Endothelial cell of umbilical vein (primary cell): Measurements from ENCODE around the gene ARFIP1. TPM values are rescaled to one million over a fixed set of nuclear protein-coding genes. Genes with fewer than 3 reads are reported as not detected.

Experiments
- BruUV-seq: library from RNA; stranded (reverse); fragments of 400-500 nt; replicated peaks from 2 replicates; lab custom pipeline; 2021; lab: Mats Ljungman, UMichigan
- CTCF ChIA-PET: fragments of 300-600, 350-600 bp; sonication (Branson Sonifier 250); formaldehyde crosslinking; loops from one replicate; lab custom pipeline; 2021; ENCODE audit warnings: antibody characterized with exemption, inconsistent platforms; lab: Charles Lee
- POLR2A ChIA-PET: fragments of 300-600, 350-600 bp; sonication (Branson Sonifier 250); formaldehyde crosslinking; loops from one replicate; lab custom pipeline; 2021; ENCODE audit warnings: antibody characterized with exemption, inconsistent platforms; lab: Charles Lee
- DNase-seq: peaks from one replicate; pipeline ENCODE4 v3.0.0-alpha.2; 2011; ENCODE audit warnings: low read depth, low spot score
- FAIRE-seq: peaks from 2 replicates; lab custom pipeline; 2011; peaks lifted over from hg19 to GRCh38; lab: Jason Lieb, UNC
- H2AFZ ChIP-seq: 2 replicates; pipeline ENCODE4 v1.6.0; 2012; ENCODE audit warnings: low read depth, low read length, control low read depth, inconsistent platforms
- H3K27ac ChIP-seq: 2 replicates; pipeline ENCODE4 v1.5.1; 2011; ENCODE audit warnings: low read depth, mild to moderate bottlenecking, control low read depth, low read length, moderate library complexity; ENCODE audit not compliant: insufficient read depth
- H3K27me3 ChIP-seq, 2 experiments: 2 replicates each; pipeline versions ENCODE4 v1.6.0 to v1.6.1; 2011; ENCODE audit warnings: low read length in 2 of 2, mixed read lengths in 1 of 2; ENCODE audit not compliant: control insufficient read depth in 2 of 2, insufficient read depth in 2 of 2
- H3K36me3 ChIP-seq, 2 experiments: 2 replicates in 1 of 2; 3 replicates in 1 of 2; pipeline ENCODE4 v1.5.1; 2011; ENCODE audit warnings: low read length in 2 of 2, mild to moderate bottlenecking in 1 of 2, moderate library complexity in 1 of 2; ENCODE audit not compliant: control insufficient read depth in 2 of 2, insufficient read depth in 2 of 2; ENCODE audit errors: extremely low read depth in 1 of 2
- H3K4me1 ChIP-seq: 3 replicates; pipeline ENCODE4 v1.5.1; 2011; ENCODE audit warnings: mild to moderate bottlenecking, low read length; ENCODE audit not compliant: control insufficient read depth, insufficient read depth; ENCODE audit errors: extremely low read depth
- H3K4me2 ChIP-seq: 2 replicates; pipeline ENCODE4 v1.6.1; 2011; ENCODE audit warnings: low read length, control low read depth, mixed read lengths; ENCODE audit not compliant: insufficient read depth
- H3K4me3 ChIP-seq, 3 experiments: fragments of 200-600 bp in 1 of 3; sonication (generic), shearing (Covaris generic) in 1 of 3; replicated peaks in 1 of 3; 2 replicates each; pipeline ENCODE4 v1.5.1; 2011 to 2016; ENCODE audit warnings: control low read depth in 3 of 3, low read length in 3 of 3, mild to moderate bottlenecking in 2 of 3, inconsistent platforms in 1 of 3, low read depth in 1 of 3, moderate library complexity in 1 of 3; ENCODE audit not compliant: insufficient read depth in 1 of 3
- H3K79me2 ChIP-seq: 2 replicates; pipeline ENCODE4 v1.6.0; 2012; ENCODE audit warnings: low read length, inconsistent platforms; ENCODE audit not compliant: control insufficient read depth, insufficient read depth
- H3K9ac ChIP-seq: replicated peaks from 2 replicates; pipeline ENCODE3; 2011; ENCODE audit warnings: low read length, control low read depth; ENCODE audit not compliant: insufficient read depth; ENCODE audit errors: extremely low read depth
- H3K9me1 ChIP-seq: replicated peaks from 3 replicates; pipeline ENCODE4 v1.6.0; 2011; ENCODE audit warnings: mild to moderate bottlenecking, low read length; ENCODE audit not compliant: control insufficient read depth, insufficient read depth; ENCODE audit errors: extremely low read depth
- H3K9me3 ChIP-seq: replicated peaks from 2 replicates; pipeline ENCODE4 v1.5.1; 2012; ENCODE audit warnings: low read length, inconsistent platforms; ENCODE audit not compliant: control insufficient read depth, insufficient read depth
- H4K20me1 ChIP-seq: replicated peaks from 2 replicates; pipeline ENCODE3; 2011; ENCODE audit warnings: mild to moderate bottlenecking, low read length; ENCODE audit not compliant: control insufficient read depth, insufficient read depth; ENCODE audit errors: extremely low read depth
- EZH2 ChIP-seq: IDR thresholded peaks from 2 replicates; pipeline ENCODE4 v1.6.1; 2012; ENCODE audit warnings: borderline replicate concordance, low read depth, mild to moderate bottlenecking, moderate library complexity, low read length, inconsistent platforms; ENCODE audit not compliant: severe bottlenecking
- FOS ChIP-seq: IDR thresholded peaks from 2 replicates; pipeline ENCODE4 v1.6.1; 2011; ENCODE audit warnings: mild to moderate bottlenecking, low read length, moderate library complexity, borderline replicate concordance; ENCODE audit not compliant: insufficient read depth
- GATA2 ChIP-seq: IDR thresholded peaks from 2 replicates; pipeline ENCODE4 v1.7.0; 2011; ENCODE audit warnings: low read depth, mild to moderate bottlenecking, moderate library complexity, mixed read lengths, low read length; ENCODE audit not compliant: insufficient read length, insufficient read depth
- JUN ChIP-seq: IDR thresholded peaks from 2 replicates; pipeline ENCODE4 v1.6.1; 2011; ENCODE audit warnings: borderline replicate concordance, low read depth; ENCODE audit not compliant: insufficient read length, insufficient read depth
- MYC ChIP-seq: IDR thresholded peaks from one replicate; pipeline ENCODE4 v1.6.1; 2011; ENCODE audit warnings: mild to moderate bottlenecking, low read depth, low read length
- POLR2A ChIP-seq: IDR thresholded peaks from 2 replicates; pipeline ENCODE4 v1.6.1; 2012; ENCODE audit warnings: low read depth, mild to moderate bottlenecking, control low read depth, low read length
- POLR2AphosphoS5 ChIP-seq: IDR thresholded peaks from 2 replicates; pipeline ENCODE4 v1.6.1; 2012; ENCODE audit warnings: low read depth, mild to moderate bottlenecking, control low read depth, low read length, moderate library complexity; ENCODE audit not compliant: insufficient read depth
- dilution Hi-C: fragments of 300-500 bp; cut with MboI; formaldehyde crosslinking; loops from one replicate; pipeline ENCODE4 v1.15.0; 2019; ENCODE audit warnings: low sequenced_read_pairs; ENCODE audit not compliant: extremely low pct_ligation_motif_present
- intact Hi-C: fragments of 100-400 bp; cut with micrococcal nuclease; formaldehyde crosslinking; loops from one replicate; pipeline ENCODE4 v1.10.0; 2022
- polyA plus RNA-seq, 4 experiments: library from polyadenylated mRNA; depleted of rRNA in 3 of 4; stranded (reverse) in 3 of 4; unstranded in 1 of 4; fragments of >200 nt; gene quantifications; 2 replicates each; pipeline versions ENCODE4 v1.2.1 to v1.2.3, GENCODE V29; 2011 to 2012; ENCODE audit warnings: missing spikeins in 1 of 4
- total RNA-seq: library from RNA; stranded (reverse); gene quantifications from 2 replicates; pipeline ENCODE4 v1.2.3, GENCODE V29; 2021
- TF ChIP-seq, protein P1 (sequence below): IDR thresholded peaks from 2 replicates; pipeline ENCODE4 v1.6.1; 2011; ENCODE audit not compliant: insufficient read depth, insufficient read length
- TF ChIP-seq, protein P2 (sequence below), 2 donors: IDR thresholded peaks; 1 replicate in 1 of 2; 2 replicates in 1 of 2; pipeline ENCODE4 v1.5.1; 2011; ENCODE audit warnings: low read length in 2 of 2, mild to moderate bottlenecking in 2 of 2, moderate library complexity in 2 of 2, control low read depth in 1 of 2, inconsistent platforms in 1 of 2, low read depth in 1 of 2; ENCODE audit not compliant: insufficient read depth in 1 of 2; ENCODE audit errors: extremely low read depth in 1 of 2

The ARFIP1 gene
- total and polyA plus RNA-seq, 2 donors (not counting 3 experiments of a cell fraction or from before 2014, with no cell fraction given), result 10.0 to 24.2 TPM

DNA sequence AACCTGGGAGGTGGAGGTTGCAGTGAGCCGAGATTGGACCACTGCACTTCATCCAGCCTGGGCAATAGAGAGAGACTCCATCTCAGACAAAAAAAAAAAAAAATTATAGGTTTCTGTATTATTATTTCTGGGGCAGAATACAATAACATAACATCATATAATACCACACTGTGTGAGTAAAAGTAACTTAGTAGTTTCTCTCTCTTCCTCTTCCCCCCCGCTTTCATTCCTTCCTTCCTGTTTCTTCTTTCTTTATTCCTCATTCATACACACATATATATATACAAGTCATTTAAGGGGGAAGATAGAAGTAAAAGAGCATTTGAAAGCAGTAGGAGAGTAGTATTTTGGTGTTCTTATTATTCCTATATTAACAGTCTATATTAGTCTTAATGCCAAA lies 100.5 kb downstream of the ARFIP1 start:
- no peak for DNase-seq
- Histone ChIP-seq H3K27me3 (no peaks in the 10 kb centered on the region), H3K36me3 (no peaks in the 10 kb centered on the region), H3K4me1 (no peaks in the 10 kb centered on the region), H3K4me3 (no peak overlapping the region), H3K27ac (no peak overlapping the region), H3K79me2 (no peaks in the 10 kb centered on the region), H3K9me3 (no peaks in the 10 kb centered on the region), H2AFZ (no peak overlapping the region), H3K4me2 (no peak overlapping the region), H3K9me1 (no peaks in the 10 kb centered on the region), H4K20me1 (no peaks in the 10 kb centered on the region), H3K9ac (no peak overlapping the region)
- BruUV-seq, result no TSS peak
- no peak for FAIRE-seq
- intact Hi-C loops (no loop called here), dilution Hi-C loops (no loop called here)
- CTCF ChIA-PET, result no interaction called here
- POLR2A ChIA-PET, result no interaction called here
- TF ChIP-seq POLR2A (no peak), EZH2 (no peak)
- TF ChIP-seq, protein P1, sequence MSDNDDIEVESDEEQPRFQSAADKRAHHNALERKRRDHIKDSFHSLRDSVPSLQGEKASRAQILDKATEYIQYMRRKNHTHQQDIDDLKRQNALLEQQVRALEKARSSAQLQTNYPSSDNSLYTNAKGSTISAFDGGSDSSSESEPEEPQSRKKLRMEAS, result no peak

DNA sequence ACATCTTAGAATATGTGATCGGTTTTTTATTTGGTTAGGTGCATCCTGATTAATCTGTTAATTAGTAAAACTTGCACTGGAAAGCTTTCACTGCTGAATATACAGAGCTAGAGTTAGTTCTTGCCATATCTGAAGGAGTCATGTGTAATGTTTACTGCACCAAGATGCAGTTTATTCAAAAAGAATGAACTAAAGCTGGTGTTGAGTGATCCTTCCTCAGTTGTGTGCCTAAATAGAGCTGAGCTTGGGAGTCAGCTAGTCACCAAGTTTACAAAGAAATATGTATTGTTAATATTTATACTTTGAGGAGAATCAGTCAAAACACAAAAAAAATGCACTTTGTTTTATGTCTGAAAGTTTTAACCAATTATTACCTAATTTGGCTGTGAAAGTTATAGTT lies 102.2 kb downstream of the ARFIP1 start:
- no peak for DNase-seq
- no peak for FAIRE-seq

More for the DNA sequence above, 102.2 kb downstream of the ARFIP1 start:
- Histone ChIP-seq H3K4me1 (no peaks in the 10 kb centered on the region), H2AFZ (no peak overlapping the region), H3K9ac (no peak overlapping the region), H4K20me1 (no peaks in the 10 kb centered on the region), H3K9me1 (peaks cover under 1% of the 10 kb centered on the region), H3K79me2 (no peaks in the 10 kb centered on the region), H3K27me3 (no peaks in the 10 kb centered on the region), H3K4me3 (no peak overlapping the region), H3K36me3 (no peaks in the 10 kb centered on the region), H3K27ac (no peak overlapping the region), H3K4me2 (no peak overlapping the region), H3K9me3 (no peaks in the 10 kb centered on the region)
- BruUV-seq, result no TSS peak
- dilution Hi-C loops, result no loop called here
- TF ChIP-seq FOS, result no peak
- TF ChIP-seq POLR2A, result no peak
- no peak for TF ChIP-seq JUN
- TF ChIP-seq, protein P1, result no peak
- TF ChIP-seq GATA2, result no peak
- TF ChIP-seq, protein P2, sequence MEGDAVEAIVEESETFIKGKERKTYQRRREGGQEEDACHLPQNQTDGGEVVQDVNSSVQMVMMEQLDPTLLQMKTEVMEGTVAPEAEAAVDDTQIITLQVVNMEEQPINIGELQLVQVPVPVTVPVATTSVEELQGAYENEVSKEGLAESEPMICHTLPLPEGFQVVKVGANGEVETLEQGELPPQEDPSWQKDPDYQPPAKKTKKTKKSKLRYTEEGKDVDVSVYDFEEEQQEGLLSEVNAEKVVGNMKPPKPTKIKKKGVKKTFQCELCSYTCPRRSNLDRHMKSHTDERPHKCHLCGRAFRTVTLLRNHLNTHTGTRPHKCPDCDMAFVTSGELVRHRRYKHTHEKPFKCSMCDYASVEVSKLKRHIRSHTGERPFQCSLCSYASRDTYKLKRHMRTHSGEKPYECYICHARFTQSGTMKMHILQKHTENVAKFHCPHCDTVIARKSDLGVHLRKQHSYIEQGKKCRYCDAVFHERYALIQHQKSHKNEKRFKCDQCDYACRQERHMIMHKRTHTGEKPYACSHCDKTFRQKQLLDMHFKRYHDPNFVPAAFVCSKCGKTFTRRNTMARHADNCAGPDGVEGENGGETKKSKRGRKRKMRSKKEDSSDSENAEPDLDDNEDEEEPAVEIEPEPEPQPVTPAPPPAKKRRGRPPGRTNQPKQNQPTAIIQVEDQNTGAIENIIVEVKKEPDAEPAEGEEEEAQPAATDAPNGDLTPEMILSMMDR (IDR thresholded peaks at IDR 0.05; ENCODE audit: extremely low read depth in 1 of 2, insufficient read depth in 1 of 2, low read depth in 1 of 2, low read length in 2 of 2), result no peak
- no peak for TF ChIP-seq MYC
- TF ChIP-seq POLR2AphosphoS5, result no peak
- no peak for TF ChIP-seq EZH2
- ChIA-PET POLR2A (no interaction called here), CTCF (interaction anchor here (0.6 to 2.0 kb wide), 5 partner anchors 9 to 193 kb away, joined by 3 to 6 read pairs (median 5); no protein-coding TSS in a partner anchor)
- intact Hi-C loops, result no loop called here
